WTC11 (cell line): ENCODE measurements around the gene GDI1.

Experiments used
- ARID4B ChIP-seq: sonication (generic); formaldehyde crosslinking; IDR thresholded peaks from 2 replicates; pipeline ENCODE4 v1.8.0; 2023; ENCODE audit warnings: missing genetic modification reagents, mild to moderate bottlenecking, borderline replicate concordance
- ATF3 ChIP-seq: sonication (generic); formaldehyde crosslinking; conservative IDR thresholded peaks from 2 replicates; pipeline ENCODE4 v1.8.1; 2022; ENCODE audit warnings: mild to moderate bottlenecking, missing genetic modification reagents
- CBFB ChIP-seq: sonication (generic); formaldehyde crosslinking; IDR thresholded peaks from 2 replicates; pipeline ENCODE4 v1.8.1; 2022; ENCODE audit warnings: mild to moderate bottlenecking, low read depth, missing genetic modification reagents
- JUN ChIP-seq: sonication (generic); formaldehyde crosslinking; IDR thresholded peaks from 2 replicates; pipeline ENCODE4 v1.8.0; 2023; ENCODE audit warnings: mild to moderate bottlenecking, missing genetic modification reagents
- NR3C1 ChIP-seq: sonication (generic); formaldehyde crosslinking; conservative IDR thresholded peaks from 2 replicates; pipeline ENCODE4 v1.8.1; 2023; ENCODE audit warnings: low read depth, mild to moderate bottlenecking, missing genetic modification reagents
- TEAD1 ChIP-seq: sonication (generic); formaldehyde crosslinking; IDR thresholded peaks from 2 replicates; pipeline ENCODE4 v1.8.0; 2022; ENCODE audit warnings: mild to moderate bottlenecking, missing genetic modification reagents
- TP53 ChIP-seq: sonication (generic); formaldehyde crosslinking; IDR thresholded peaks from 2 replicates; pipeline ENCODE4 v1.8.1; 2023; ENCODE audit warnings: mild to moderate bottlenecking, missing genetic modification reagents
- USF2 ChIP-seq: sonication (generic); formaldehyde crosslinking; IDR thresholded peaks from 2 replicates; pipeline ENCODE4 v1.8.1; 2023; ENCODE audit warnings: mild to moderate bottlenecking, missing genetic modification reagents, moderate library complexity
- ZBTB21 ChIP-seq: sonication (generic); formaldehyde crosslinking; IDR thresholded peaks from 2 replicates; pipeline ENCODE4 v1.8.1; 2023; ENCODE audit warnings: mild to moderate bottlenecking, missing genetic modification reagents, borderline replicate concordance
- ZNF263 ChIP-seq: sonication (generic); formaldehyde crosslinking; IDR thresholded peaks from 2 replicates; pipeline ENCODE4 v1.8.1; 2022; ENCODE audit warnings: low read depth, mild to moderate bottlenecking, moderate library complexity, missing genetic modification reagents
- TF ChIP-seq, protein P1 (sequence below): sonication (generic); formaldehyde crosslinking; IDR thresholded peaks from 2 replicates; pipeline ENCODE4 v1.8.1; 2022; ENCODE audit warnings: low read depth, missing genetic modification reagents, borderline replicate concordance
- TF ChIP-seq, protein P2 (sequence below): fragments of 200-600 bp; IDR thresholded peaks from 2 replicates; pipeline ENCODE4 v1.8.0; 2022; ENCODE audit warnings: antibody characterized with exemption

GRCh38 chrX:154444755-154445246 is 7.8 kb downstream of the GDI1 start:
- TF ChIP-seq NR3C1 (CRISPR knock-in tag) = no peak
- TF ChIP-seq TP53 = no peak
- TF ChIP-seq ARID4B = no peak
- TF ChIP-seq, protein P1, sequence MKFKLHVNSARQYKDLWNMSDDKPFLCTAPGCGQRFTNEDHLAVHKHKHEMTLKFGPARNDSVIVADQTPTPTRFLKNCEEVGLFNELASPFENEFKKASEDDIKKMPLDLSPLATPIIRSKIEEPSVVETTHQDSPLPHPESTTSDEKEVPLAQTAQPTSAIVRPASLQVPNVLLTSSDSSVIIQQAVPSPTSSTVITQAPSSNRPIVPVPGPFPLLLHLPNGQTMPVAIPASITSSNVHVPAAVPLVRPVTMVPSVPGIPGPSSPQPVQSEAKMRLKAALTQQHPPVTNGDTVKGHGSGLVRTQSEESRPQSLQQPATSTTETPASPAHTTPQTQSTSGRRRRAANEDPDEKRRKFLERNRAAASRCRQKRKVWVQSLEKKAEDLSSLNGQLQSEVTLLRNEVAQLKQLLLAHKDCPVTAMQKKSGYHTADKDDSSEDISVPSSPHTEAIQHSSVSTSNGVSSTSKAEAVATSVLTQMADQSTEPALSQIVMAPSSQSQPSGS (CRISPR knock-in tag) = no peak
- TF ChIP-seq JUN = no peak
- TF ChIP-seq, protein P2, sequence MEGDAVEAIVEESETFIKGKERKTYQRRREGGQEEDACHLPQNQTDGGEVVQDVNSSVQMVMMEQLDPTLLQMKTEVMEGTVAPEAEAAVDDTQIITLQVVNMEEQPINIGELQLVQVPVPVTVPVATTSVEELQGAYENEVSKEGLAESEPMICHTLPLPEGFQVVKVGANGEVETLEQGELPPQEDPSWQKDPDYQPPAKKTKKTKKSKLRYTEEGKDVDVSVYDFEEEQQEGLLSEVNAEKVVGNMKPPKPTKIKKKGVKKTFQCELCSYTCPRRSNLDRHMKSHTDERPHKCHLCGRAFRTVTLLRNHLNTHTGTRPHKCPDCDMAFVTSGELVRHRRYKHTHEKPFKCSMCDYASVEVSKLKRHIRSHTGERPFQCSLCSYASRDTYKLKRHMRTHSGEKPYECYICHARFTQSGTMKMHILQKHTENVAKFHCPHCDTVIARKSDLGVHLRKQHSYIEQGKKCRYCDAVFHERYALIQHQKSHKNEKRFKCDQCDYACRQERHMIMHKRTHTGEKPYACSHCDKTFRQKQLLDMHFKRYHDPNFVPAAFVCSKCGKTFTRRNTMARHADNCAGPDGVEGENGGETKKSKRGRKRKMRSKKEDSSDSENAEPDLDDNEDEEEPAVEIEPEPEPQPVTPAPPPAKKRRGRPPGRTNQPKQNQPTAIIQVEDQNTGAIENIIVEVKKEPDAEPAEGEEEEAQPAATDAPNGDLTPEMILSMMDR = no peak
- no peak for TF ChIP-seq ZNF263 (CRISPR knock-in tag)
- no peak for TF ChIP-seq USF2 (CRISPR knock-in tag)
- no peak for TF ChIP-seq CBFB (CRISPR knock-in tag)
- no peak for TF ChIP-seq ZBTB21
- TF ChIP-seq ATF3 (CRISPR knock-in tag) = no peak
- no peak for TF ChIP-seq TEAD1 (CRISPR knock-in tag)
